ENCODE measurements around the gene TPP1. TPM values are rescaled to one million over a fixed set of nuclear protein-coding genes. Genes with fewer than 3 reads are reported as not detected.

TPP1 gene
- total and polyA plus RNA-seq, 4 donors, result 57.6 to 169 (median 137) TPM

DNA sequence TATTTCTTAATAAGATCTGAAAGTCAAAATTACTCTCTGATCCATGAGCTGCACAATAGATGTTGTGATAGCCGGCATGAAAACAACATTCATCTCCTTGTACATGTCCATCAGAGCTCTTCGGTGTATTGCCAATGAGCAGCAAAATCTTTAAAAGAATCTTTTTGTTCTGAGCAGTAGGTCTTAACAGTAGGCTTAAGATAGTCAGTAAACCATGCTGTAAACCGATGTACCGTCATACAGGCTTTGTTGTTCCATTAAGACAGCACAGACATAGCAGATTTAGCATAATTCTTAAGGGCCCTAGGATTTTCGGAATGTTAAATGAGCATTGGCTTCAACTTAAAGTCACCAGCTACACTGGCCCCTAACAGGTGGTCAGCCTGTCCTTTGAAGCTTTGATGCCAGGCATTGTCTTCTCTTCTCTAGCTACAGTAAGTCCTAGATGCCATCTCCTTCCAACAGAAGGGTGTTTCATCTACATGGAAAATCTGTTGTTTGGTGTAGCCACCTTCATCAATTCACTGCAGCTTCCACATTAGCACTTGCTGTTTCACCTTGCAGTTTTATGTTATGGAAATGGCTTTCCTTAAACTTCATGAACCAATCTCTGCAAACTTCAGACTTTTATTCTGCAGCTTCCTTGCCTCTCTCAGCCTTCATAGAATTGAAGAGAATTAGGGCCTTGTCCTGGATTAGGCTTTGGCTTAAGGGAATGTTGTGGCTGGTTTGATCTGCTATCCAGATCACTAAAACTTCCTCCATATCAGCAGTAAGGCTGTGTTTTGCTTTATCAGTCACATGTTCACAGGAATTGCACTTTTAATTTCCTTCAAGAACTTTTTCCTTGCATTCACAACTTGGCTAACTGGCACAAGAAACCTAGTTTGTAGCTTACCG, 44.2 kb downstream of the TPP1 start:
- WGBS, 2 donors, result 93 to 96% methylated on average over 6 of the region's 6 CpGs
- Histone ChIP-seq H3K9me3 (ENCODE audit: control insufficient read depth in 4 of 4, insufficient read depth in 3 of 4, low read length in 3 of 4) (no peaks in the 10 kb centered on the region), H3K36me3 (ENCODE audit: control insufficient read depth in 4 of 4, insufficient read depth in 4 of 4, low read length in 4 of 4) (no peaks in the 10 kb centered on the region), H3K4me1 (ENCODE audit: control insufficient read depth in 5 of 5, insufficient read depth in 5 of 5, low read length in 5 of 5) (peaks cover 0 to 27% (median 3%) of the 10 kb centered on the region in 5 donors), H3K27ac (ENCODE audit: low read depth in 1 of 2, low read length in 1 of 2) (no peak overlapping the region), H3K4me3 (no peak overlapping the region), H3K27me3 (ENCODE audit: control insufficient read depth in 3 of 3, insufficient read depth in 3 of 3, low read length in 2 of 3) (peaks cover 0 to 5% (median 0%) of the 10 kb centered on the region in 3 donors), H3K9ac (ENCODE audit: insufficient read depth in 1 of 2, low read length in 2 of 2) (no peak overlapping the region)
- no peak for DNase-seq
- TF ChIP-seq, protein P1, sequence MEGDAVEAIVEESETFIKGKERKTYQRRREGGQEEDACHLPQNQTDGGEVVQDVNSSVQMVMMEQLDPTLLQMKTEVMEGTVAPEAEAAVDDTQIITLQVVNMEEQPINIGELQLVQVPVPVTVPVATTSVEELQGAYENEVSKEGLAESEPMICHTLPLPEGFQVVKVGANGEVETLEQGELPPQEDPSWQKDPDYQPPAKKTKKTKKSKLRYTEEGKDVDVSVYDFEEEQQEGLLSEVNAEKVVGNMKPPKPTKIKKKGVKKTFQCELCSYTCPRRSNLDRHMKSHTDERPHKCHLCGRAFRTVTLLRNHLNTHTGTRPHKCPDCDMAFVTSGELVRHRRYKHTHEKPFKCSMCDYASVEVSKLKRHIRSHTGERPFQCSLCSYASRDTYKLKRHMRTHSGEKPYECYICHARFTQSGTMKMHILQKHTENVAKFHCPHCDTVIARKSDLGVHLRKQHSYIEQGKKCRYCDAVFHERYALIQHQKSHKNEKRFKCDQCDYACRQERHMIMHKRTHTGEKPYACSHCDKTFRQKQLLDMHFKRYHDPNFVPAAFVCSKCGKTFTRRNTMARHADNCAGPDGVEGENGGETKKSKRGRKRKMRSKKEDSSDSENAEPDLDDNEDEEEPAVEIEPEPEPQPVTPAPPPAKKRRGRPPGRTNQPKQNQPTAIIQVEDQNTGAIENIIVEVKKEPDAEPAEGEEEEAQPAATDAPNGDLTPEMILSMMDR (IDR thresholded peaks at IDR 0.05; ENCODE audit: control extremely low read depth, extremely low read depth), result no peak
- ATAC-seq (ENCODE audit: insufficient read depth, low FRiP score), result no peak

DNA sequence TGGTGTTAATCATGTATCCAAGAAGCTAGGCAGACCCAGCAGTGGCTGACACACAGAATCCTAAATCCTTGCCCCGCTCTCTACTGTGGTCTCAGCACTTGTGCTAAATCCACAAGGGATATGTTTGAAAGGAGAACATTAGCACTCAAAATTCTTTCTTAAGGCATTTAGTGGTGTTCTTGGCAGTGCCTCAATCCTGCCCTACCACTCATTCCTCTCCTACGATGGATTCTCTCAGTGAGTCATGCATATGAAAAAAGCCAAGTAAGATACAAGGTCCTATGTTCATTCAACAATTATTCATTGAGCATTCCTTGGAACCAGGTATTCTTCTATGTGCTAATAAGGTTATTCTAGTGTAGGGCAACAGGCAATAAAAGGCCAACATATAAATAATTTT, 47.0 kb downstream of the TPP1 start:
- Histone ChIP-seq H3K27me3 (ENCODE audit: control insufficient read depth in 3 of 3, insufficient read depth in 3 of 3, low read length in 2 of 3) (peaks cover 0 to 5% (median 0%) of the 10 kb centered on the region in 3 donors), H3K36me3 (ENCODE audit: control insufficient read depth in 4 of 4, insufficient read depth in 4 of 4, low read length in 4 of 4) (no peaks in the 10 kb centered on the region), H3K4me3 (no peak overlapping the region), H3K9me3 (ENCODE audit: control insufficient read depth in 4 of 4, insufficient read depth in 3 of 4, low read length in 3 of 4) (no peaks in the 10 kb centered on the region), H3K27ac (ENCODE audit: low read depth in 1 of 2, low read length in 1 of 2) (no peak overlapping the region), H3K9ac (ENCODE audit: insufficient read depth in 1 of 2, low read length in 2 of 2) (no peak overlapping the region), H3K4me1 (ENCODE audit: control insufficient read depth in 5 of 5, insufficient read depth in 5 of 5, low read length in 5 of 5) (peaks cover 7 to 31% (median 7%) of the 10 kb centered on the region in 5 donors)
- DNase-seq (peak in 1 of 3 donors; percentile 32), ATAC-seq (ENCODE audit: insufficient read depth, low FRiP score) (no peak)
- WGBS, 2 donors, result 76 to 85% methylated on average over 2 of the region's 2 CpGs
- TF ChIP-seq, protein P1 (IDR thresholded peaks at IDR 0.05; ENCODE audit: control extremely low read depth, extremely low read depth), result no peak

DNA sequence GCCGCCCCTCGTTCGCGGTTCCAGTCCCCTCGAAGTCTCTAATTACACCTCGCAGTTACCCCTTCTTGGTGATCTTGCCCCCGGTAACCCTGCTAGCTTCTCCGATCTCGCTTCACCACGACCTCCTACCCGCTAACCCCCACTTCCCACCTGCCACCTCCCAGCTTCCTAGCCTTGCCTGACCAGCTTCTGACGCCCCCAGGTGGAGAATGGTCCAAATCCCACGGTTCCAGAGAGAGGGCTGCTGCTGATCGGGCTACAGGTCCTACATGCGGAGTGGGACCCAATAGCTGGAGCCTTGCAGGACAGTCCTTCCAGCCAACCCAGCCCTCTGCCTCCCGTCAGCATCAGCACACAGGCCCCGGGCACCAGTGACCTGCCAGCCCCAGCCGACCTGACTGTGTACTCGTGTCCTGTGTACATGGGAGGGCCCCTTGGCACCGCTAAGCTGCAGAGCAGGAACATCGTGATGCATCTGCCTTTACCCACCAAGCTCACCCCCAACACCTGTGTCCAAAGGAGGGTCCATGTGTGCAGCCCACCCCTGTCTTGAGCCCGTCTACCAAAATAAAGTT, 47.7 kb downstream of the TPP1 start:
- Histone ChIP-seq H3K27me3 (ENCODE audit: control insufficient read depth in 3 of 3, insufficient read depth in 3 of 3, low read length in 2 of 3) (peaks cover 0 to 5% (median 0%) of the 10 kb centered on the region in 3 donors), H3K4me3 (no peak overlapping the region), H3K36me3 (ENCODE audit: control insufficient read depth in 4 of 4, insufficient read depth in 4 of 4, low read length in 4 of 4) (peaks cover 0 to 1% (median 0%) of the 10 kb centered on the region in 4 donors), H3K27ac (ENCODE audit: low read depth in 1 of 2, low read length in 1 of 2) (no peak overlapping the region), H3K4me1 (ENCODE audit: control insufficient read depth in 5 of 5, insufficient read depth in 5 of 5, low read length in 5 of 5) (peaks cover 4 to 24% (median 7%) of the 10 kb centered on the region in 5 donors), H3K9me3 (ENCODE audit: control insufficient read depth in 4 of 4, insufficient read depth in 3 of 4, low read length in 3 of 4) (no peaks in the 10 kb centered on the region), H3K9ac (ENCODE audit: insufficient read depth in 1 of 2, low read length in 2 of 2) (no peak overlapping the region)
- ATAC-seq (ENCODE audit: insufficient read depth, low FRiP score), result no peak
- WGBS, 2 donors, result 71 to 90% methylated on average over 22 of the region's 22 CpGs
- DNase-seq, result no peak
- TF ChIP-seq, protein P1 (IDR thresholded peaks at IDR 0.05; ENCODE audit: control extremely low read depth, extremely low read depth), result no peak

Measured in lung (tissue), 12 donors.